Chondrocyte (in vitro differentiated cells): ENCODE data around the gene FOXL2NB. TPM values are rescaled to one million over a fixed set of nuclear protein-coding genes. Genes with fewer than 3 reads are reported as not detected.

ENCODE experiments used
- DNase-seq: peaks from one replicate; pipeline ENCODE4 v3.0.0; 2021; ENCODE audit warnings: mixed read lengths, low spot score
- H3K27ac Mint-ChIP-seq: one replicate; pipeline ENCODE4 v1.8.0; 2021; ENCODE audit warnings: mild to moderate bottlenecking, moderate library complexity, mixed read lengths; ENCODE audit not compliant: unreplicated experiment
- H3K27me3 Mint-ChIP-seq: 2 replicates; pipeline ENCODE4 v1.8.0; 2021; ENCODE audit warnings: low read depth, mixed read lengths
- H3K36me3 Mint-ChIP-seq: 2 replicates; pipeline ENCODE4 v1.8.0; 2021; ENCODE audit warnings: low read depth, mixed read lengths
- H3K4me1 Mint-ChIP-seq: 2 replicates; pipeline ENCODE4 v1.8.0; 2021; ENCODE audit warnings: low read depth, mild to moderate bottlenecking, mixed read lengths
- H3K4me3 Mint-ChIP-seq: one replicate; pipeline ENCODE4 v1.8.0; 2021; ENCODE audit warnings: mild to moderate bottlenecking, moderate library complexity, mixed read lengths; ENCODE audit not compliant: unreplicated experiment
- H3K9me3 Mint-ChIP-seq: 2 replicates; pipeline ENCODE4 v1.8.0; 2021; ENCODE audit warnings: low read depth, mixed read lengths
- long read RNA-seq: library from polyadenylated mRNA; stranded (forward); transcript quantifications from one replicate; pipeline ENCODE4 v2.0.0, GENCODE V29; 2021
- total RNA-seq: library from RNA; stranded (reverse); gene quantifications from 3 replicates; pipeline ENCODE4 v1.2.1, GENCODE V29; 2021
- TF ChIP-seq, protein P1 (sequence below): fragments of 200-600 bp; sonication (generic); IDR thresholded peaks from 2 replicates; pipeline ENCODE4 v1.5.0; 2021; ENCODE audit warnings: antibody characterized with exemption, mild to moderate bottlenecking, moderate library complexity

FOXL2NB gene
- 0.17 to 0.28 TPM in 2 of 3 replicates, not detected in the other for total RNA-seq
- long read RNA-seq = 0 reads

- Mint-ChIP-seq H3K4me1 (peaks cover 21% of the 10 kb centered on the region), H3K27me3 (peaks cover 82% of the 10 kb centered on the region), H3K36me3 (peaks cover 5% of the 10 kb centered on the region), H3K9me3 (no peaks in the 10 kb centered on the region), H3K4me3 (peak within 1 kb of the TSS; percentile 71), H3K27ac (no peak within 1 kb of the TSS)
- DNase-seq = no peak
- TF ChIP-seq, protein P1, sequence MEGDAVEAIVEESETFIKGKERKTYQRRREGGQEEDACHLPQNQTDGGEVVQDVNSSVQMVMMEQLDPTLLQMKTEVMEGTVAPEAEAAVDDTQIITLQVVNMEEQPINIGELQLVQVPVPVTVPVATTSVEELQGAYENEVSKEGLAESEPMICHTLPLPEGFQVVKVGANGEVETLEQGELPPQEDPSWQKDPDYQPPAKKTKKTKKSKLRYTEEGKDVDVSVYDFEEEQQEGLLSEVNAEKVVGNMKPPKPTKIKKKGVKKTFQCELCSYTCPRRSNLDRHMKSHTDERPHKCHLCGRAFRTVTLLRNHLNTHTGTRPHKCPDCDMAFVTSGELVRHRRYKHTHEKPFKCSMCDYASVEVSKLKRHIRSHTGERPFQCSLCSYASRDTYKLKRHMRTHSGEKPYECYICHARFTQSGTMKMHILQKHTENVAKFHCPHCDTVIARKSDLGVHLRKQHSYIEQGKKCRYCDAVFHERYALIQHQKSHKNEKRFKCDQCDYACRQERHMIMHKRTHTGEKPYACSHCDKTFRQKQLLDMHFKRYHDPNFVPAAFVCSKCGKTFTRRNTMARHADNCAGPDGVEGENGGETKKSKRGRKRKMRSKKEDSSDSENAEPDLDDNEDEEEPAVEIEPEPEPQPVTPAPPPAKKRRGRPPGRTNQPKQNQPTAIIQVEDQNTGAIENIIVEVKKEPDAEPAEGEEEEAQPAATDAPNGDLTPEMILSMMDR = no peak
Observed at GRCh38 chr3:138946663-138947494, at the start of gene FOXL2NB, which contains the start of gene FOXL2. Gene FOXL2NB, plus strand, starts transcription at chr3:138947217. Its CDS starts 148 bp downstream, at chr3:138947365. Gene FOXL2, minus strand, starts transcription at chr3:138947137. Its CDS starts 415 bp downstream, at chr3:138946722.

DNA sequence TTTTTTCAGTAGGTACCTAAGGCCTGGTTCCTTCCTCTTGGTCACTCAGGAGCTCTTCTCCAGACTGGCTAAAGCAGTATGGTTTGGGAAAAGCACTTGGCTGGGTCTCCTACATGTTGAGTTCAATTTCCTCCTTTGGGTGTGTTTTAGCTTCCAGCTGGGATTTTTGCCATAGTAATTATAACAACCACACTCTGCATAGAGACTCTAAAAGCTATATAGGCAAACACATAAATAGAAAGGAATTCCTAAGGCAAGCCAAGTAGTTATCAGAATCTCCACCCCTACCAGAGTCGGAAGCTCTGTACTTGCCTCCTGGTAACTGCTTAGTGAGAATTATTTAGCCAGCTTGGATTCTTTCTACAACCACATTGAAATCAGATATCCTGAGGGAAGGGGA lies 48.7 kb upstream of the FOXL2NB start:
- Mint-ChIP-seq H3K4me3 (no peak overlapping the region), H3K4me1 (peaks cover 14% of the 10 kb centered on the region), H3K9me3 (no peaks in the 10 kb centered on the region), H3K27me3 (no peaks in the 10 kb centered on the region), H3K36me3 (no peaks in the 10 kb centered on the region), H3K27ac (no peak overlapping the region)
- TF ChIP-seq, protein P1 = no peak
- no peak for DNase-seq

DNA sequence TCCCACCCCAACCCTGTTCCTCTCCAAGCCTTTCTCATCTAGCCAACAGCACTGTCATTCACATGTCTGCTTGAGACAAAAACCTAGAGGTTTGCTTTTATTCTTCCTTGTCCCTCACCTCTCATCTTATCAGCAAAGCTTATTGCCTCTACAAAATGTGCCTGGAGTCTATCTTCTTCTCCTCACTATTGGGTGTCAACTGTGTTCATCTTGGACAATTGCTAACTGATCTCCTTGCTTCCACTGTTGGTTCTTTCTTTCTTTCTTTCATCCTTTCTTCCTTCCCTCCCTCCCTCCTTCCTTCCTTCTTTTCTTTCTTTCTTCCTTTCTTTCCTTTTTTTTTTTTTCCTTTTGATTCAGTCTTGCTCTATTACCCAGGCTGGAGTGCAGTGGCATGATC lies 48.3 kb upstream of the FOXL2NB start:
- H3K27me3 Mint-ChIP-seq = no peaks in the 10 kb centered on the region
- H3K4me3 Mint-ChIP-seq = no peak overlapping the region
- TF ChIP-seq, protein P1 = no peak
- H3K36me3 Mint-ChIP-seq = no peaks in the 10 kb centered on the region
- no peak for DNase-seq
- no peaks in the 10 kb centered on the region for H3K9me3 Mint-ChIP-seq
- peaks cover 14% of the 10 kb centered on the region for H3K4me1 Mint-ChIP-seq
- no peak overlapping the region for H3K27ac Mint-ChIP-seq

- Mint-ChIP-seq H3K36me3 (no peaks in the 10 kb centered on the region), H3K27me3 (no peaks in the 10 kb centered on the region), H3K27ac (no peak overlapping the region), H3K4me1 (peaks cover 14% of the 10 kb centered on the region), H3K4me3 (no peak overlapping the region), H3K9me3 (no peaks in the 10 kb centered on the region)
- TF ChIP-seq, protein P1 = no peak
- DNase-seq = no peak
Observed at GRCh38 chr3:138899351-138899991, 47.5 kb upstream of the FOXL2NB start.

DNA sequence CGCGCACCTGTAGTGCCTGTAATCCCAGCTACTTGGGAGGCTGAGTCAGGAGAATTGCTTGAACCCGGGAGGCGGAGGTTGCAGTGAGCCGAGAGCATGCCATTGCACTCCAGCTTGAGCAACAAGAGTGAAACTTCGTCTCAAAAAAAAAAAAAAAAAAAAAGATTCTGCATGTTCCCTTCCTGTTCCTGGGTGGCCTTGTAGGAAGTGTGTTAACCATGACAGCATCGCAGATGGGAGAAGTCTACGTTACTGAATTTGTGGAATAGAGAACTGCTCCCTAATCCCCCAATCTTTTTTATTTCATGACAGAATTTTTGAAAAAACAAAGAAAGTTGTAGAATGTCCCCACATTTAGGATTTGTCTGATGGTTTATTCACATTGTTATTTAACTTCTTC lies 45.5 kb upstream of the FOXL2NB start:
- Mint-ChIP-seq H3K27me3 (no peaks in the 10 kb centered on the region), H3K36me3 (no peaks in the 10 kb centered on the region), H3K4me1 (peaks cover 14% of the 10 kb centered on the region), H3K4me3 (no peak overlapping the region), H3K27ac (peak overlapping the region; percentile 32), H3K9me3 (no peaks in the 10 kb centered on the region)
- TF ChIP-seq, protein P1 = no peak
- DNase-seq = no peak
